ENCODE results near the gene SPINK14.

The SPINK14 gene, protein sequence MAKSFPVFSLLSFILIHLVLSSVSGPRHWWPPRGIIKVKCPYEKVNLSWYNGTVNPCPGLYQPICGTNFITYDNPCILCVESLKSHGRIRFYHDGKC

GRCh38 chr5:148168246-148168645 is at the start of gene SPINK14:
SPINK14 (plus strand) TSS chr5:148168546; CDS start chr5:148169733, 1,187 bp downstream.
- no peak within 1 kb of the TSS for H3K4me3 ChIP-seq (replicated peaks; ENCODE audit: low read depth, low read length)
- no peak for DNase-seq (ENCODE audit: extremely low read depth, low read depth)
- TF ChIP-seq, protein P1, sequence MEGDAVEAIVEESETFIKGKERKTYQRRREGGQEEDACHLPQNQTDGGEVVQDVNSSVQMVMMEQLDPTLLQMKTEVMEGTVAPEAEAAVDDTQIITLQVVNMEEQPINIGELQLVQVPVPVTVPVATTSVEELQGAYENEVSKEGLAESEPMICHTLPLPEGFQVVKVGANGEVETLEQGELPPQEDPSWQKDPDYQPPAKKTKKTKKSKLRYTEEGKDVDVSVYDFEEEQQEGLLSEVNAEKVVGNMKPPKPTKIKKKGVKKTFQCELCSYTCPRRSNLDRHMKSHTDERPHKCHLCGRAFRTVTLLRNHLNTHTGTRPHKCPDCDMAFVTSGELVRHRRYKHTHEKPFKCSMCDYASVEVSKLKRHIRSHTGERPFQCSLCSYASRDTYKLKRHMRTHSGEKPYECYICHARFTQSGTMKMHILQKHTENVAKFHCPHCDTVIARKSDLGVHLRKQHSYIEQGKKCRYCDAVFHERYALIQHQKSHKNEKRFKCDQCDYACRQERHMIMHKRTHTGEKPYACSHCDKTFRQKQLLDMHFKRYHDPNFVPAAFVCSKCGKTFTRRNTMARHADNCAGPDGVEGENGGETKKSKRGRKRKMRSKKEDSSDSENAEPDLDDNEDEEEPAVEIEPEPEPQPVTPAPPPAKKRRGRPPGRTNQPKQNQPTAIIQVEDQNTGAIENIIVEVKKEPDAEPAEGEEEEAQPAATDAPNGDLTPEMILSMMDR (IDR thresholded peaks at IDR 0.05; ENCODE audit: low read depth, low read length, missing control alignments), result no peak

GRCh38 chr5:148120317-148120716 is 48.0 kb upstream of the SPINK14 start:
- no peak for DNase-seq (ENCODE audit: extremely low read depth, low read depth)
- no peak overlapping the region for H3K4me3 ChIP-seq (replicated peaks; ENCODE audit: low read depth, low read length)
- TF ChIP-seq, protein P1 (IDR thresholded peaks at IDR 0.05; ENCODE audit: low read depth, low read length, missing control alignments), result no peak

DNA sequence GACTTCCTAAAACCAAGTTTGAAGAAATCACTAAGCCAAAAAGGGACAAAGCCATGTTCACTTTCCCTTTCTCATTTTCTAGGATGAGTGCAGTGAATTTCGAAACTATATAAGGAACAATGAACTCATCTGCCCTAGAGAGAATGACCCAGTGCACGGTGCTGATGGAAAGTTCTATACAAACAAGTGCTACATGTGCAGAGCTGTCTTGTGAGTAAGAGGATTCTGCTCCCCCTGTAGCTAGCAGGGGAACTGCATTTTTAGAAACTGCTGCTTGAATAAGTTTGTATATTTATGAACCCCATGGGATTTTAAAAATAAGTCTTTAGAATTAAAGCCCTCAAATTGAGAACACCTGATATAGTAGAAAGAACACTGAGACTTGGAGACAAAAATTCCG is 42.7 kb upstream of the SPINK14 start:
- DNase-seq (ENCODE audit: extremely low read depth, low read depth), result no peak
- TF ChIP-seq, protein P1 (IDR thresholded peaks at IDR 0.05; ENCODE audit: low read depth, low read length, missing control alignments), result no peak
- H3K4me3 ChIP-seq (replicated peaks; ENCODE audit: low read depth, low read length), result no peak overlapping the region

DNA sequence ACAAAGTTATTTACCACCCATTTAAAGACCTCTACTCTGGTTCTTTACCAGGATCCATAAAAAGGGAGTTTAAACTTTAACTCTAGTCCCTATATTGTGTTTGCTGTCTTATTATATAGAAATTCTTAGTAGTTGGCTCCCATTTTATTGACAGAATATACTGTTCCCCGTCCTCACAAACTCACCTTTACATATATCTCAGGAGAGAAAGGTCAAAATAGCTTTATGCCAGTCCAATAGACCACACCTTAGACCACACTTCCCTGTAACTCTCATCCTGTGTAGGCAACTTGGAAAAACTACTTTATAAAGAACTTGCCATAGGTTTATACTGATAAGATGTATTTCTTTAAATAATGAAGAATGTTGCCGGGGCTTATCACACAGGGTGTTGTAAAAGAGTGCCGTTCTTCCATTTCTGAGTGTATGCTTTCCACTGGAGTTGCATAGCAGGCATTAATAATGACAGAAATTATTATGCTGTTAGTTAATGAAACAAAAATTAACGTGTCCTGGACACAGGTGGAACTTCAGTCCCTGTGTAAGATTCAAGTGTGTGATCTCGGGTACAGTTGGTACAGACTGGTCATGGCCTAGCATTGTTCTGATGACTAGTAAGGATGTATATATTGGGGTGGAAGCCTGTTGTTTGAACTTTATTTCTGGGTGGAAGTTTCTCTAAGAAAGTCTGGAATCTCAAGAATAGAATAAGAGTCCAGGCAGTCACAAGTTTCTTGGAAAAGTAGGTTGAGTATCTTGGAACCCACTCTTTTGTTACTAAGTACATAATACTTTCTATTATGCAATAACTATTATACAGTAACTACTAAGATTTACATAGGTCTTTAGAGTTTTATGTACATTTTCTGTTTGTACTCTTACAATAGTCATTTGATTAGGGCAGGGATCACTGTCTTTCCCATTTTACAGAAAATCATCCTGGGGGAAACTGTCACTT is 33.0 kb upstream of the SPINK14 start:
- TF ChIP-seq, protein P1 (IDR thresholded peaks at IDR 0.05; ENCODE audit: low read depth, low read length, missing control alignments), result no peak
- DNase-seq (ENCODE audit: extremely low read depth, low read depth), result no peak
- no peak overlapping the region for H3K4me3 ChIP-seq (replicated peaks; ENCODE audit: low read depth, low read length)

DNA sequence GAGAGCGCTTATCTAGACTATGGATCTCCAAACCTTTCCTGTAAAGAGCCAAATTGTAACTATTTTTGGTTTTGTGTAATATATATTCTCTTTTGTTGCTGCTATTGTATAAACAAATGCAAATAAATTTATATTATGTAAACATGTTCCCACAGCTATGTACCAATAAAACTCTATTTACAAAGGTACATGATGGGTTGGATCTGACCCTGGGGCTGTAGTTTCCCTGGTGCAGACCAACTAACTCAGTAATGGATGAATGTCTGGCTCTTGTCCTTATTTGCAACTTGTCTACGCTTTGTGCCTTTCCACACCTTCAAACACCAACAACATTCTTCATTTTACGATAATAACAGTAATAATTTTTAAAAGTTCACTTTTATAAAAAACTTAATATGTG is 27.5 kb upstream of the SPINK14 start:
- no peak for DNase-seq (ENCODE audit: extremely low read depth, low read depth)
- H3K4me3 ChIP-seq (replicated peaks; ENCODE audit: low read depth, low read length), result no peak overlapping the region
- TF ChIP-seq, protein P1 (IDR thresholded peaks at IDR 0.05; ENCODE audit: low read depth, low read length, missing control alignments), result no peak

GRCh38 chr5:148141645-148142044 is 26.7 kb upstream of the SPINK14 start:
- H3K4me3 ChIP-seq (replicated peaks; ENCODE audit: low read depth, low read length), result no peak overlapping the region
- DNase-seq (ENCODE audit: extremely low read depth, low read depth), result no peak

More at GRCh38 chr5:148141645-148142044, 26.7 kb upstream of the SPINK14 start:
- TF ChIP-seq, protein P1 (IDR thresholded peaks at IDR 0.05; ENCODE audit: low read depth, low read length, missing control alignments), result no peak

Data from HFF-Myc (cell line).